GM10847 (cell line): ENCODE measurements around the gene HLCS.

ENCODE experiments used
- POLR2A ChIP-seq: IDR thresholded peaks from 2 replicates; pipeline ENCODE4 v1.6.1; 2011; ENCODE audit not compliant: insufficient read length; ENCODE audit errors: extremely low read depth

The HLCS gene

DNA sequence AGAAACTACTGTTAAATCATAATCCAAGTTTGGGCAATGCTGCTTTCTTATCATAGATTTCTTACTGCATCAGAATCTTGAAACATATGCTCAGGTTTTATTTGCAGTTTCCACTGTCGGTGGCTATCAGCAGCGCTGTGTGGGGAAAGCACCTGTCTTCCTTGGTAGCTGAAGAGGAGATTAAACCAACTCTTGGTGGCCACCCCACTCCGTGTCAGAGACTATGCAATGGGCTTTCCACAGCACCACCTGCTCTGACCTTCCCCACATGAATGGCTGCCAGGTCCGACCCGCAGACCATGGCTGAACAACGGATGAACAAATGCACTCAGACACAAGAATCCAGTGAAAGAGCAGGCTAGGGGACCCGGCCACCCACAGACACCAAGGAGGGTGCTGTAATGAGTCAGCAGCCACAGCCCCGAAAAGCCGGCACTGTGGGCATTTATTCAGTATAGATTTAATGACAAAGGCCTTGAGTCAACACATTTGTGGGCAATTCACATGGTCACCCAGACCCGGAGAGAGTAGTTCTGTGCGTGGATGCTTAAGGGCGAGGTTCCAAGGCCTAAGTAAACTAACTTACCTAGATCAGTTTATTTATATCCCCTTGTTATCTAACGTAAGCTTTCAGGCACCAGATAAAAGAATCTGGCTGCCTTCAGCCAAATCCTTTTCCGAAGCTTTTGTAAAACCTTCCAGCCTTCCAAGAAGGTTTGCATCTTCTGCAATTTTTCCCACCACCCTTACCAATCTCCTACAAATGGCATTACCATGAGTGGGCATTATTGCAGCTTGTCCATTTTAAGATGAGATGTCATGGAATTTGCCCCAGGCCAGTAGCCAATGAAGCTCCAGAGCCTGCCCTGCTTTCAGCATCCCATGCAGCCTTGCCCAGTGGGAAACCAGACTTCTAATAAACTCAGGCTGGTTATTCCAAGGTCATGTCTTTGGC is 82.7 kb downstream of the HLCS start:
- TF ChIP-seq POLR2A = no peak

DNA sequence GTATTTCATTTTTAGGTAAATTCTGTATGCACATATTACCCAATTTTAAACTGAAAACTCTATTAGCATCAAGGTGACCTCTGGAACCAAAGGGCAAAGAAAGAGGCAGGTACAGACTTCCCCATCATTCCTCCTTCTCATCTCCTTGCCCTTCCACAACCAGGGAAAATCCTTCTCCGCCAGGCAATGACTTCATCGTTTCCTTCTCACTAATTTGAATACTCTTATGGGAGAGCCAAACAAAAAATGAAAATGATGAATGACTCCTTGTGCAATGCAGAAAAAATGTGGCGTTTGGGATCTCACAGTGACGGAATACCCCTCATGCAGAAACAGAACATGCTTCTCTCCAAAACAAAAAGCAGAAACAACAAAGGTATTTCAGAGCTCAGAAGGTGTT is 83.7 kb downstream of the HLCS start:
- no peak for TF ChIP-seq POLR2A

DNA sequence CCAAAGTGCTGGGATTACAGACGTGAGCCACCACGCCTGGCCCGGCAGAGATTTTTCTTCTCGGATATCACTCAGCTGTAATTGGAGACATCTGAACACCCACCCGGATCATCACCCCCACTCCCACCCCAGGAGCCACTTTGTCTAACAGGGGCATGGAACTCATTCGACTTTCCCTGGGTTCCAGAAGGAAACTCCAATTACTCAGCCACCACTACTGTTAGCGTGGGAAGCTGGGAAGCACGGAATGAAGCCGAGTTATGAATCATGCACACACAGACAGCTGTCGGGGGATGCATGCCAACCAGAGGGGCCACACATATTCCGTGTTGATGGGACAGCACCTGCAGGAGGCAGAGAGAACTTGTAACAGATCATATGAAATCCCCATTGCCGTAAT is 85.2 kb downstream of the HLCS start:
- no peak for TF ChIP-seq POLR2A

DNA sequence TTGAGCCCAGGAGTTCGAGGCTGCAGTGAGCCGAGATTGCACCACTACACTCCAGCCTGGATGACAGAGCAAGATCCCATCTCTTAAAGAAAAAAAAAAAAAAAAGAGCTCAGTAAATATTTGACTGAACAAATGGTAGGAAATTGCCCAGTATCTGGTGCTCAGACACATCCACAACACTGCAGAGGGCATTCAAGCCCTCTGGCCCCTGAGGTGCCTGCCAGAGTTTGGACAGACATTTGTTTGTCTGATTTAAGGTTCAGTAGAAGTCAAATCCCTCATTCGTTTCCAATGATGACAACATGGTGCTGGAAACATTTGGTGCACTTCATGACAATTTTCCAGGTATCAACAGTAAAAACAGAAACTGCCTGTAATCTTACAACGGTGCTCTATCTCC is 86.6 kb downstream of the HLCS start:
- TF ChIP-seq POLR2A = no peak

DNA sequence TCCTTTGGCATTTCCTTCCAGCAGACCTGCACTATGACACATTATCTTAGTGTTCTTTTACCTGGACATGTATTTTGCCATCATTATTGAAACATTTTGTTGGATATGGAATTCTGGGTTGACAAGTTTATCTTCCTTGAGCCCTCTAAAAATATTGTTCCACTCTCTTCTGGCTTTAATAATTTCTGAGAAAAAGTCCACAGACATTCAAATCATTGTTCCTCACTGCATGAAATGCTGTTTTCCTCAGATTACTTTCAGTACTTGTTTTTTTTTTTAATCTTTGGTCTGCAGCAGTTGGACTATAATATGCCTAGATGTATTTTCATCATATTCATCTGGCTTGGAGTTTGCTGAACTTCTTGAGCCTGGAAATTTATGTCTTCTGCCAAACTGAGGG is 88.7 kb downstream of the HLCS start:
- TF ChIP-seq POLR2A = no peak

DNA sequence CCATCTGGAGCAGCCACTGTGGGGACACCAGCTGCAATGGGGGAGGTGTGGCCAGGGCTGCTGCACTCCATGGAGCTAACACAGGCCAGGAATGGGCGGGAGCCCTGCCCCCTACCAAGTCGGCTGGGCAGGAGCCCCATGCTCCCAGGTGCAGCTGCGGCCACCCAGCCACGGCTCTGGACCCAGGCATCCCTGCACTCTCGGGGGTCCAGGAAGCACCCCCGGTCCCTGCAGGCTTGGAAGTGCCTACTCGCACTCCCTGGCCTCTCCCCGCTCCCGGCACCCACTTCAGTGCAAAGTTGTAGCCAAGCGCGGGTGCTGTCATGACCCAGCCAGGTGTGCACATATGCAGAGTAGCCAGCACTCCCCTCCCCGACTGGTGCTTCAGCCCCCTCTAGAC is 91.8 kb downstream of the HLCS start:
- no peak for TF ChIP-seq POLR2A

DNA sequence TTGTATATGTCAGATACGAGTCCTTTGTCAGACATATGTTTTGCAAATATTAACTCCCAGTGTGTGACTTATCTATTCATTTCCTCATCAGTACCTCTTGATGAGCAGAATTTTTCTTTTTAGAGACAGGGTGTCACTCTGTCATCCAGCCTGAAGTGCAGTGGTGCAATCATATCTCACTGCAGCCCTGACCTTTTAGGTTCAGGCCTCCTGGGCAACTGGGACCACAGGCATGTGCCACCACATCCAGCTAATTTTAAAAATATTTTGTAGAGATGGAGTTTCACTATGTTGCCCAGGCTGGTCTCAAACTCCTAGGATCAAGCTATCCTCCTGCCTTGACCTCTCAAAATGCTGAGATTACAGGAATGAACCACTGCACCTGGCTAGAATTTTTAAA is 93.0 kb downstream of the HLCS start:
- no peak for TF ChIP-seq POLR2A

DNA sequence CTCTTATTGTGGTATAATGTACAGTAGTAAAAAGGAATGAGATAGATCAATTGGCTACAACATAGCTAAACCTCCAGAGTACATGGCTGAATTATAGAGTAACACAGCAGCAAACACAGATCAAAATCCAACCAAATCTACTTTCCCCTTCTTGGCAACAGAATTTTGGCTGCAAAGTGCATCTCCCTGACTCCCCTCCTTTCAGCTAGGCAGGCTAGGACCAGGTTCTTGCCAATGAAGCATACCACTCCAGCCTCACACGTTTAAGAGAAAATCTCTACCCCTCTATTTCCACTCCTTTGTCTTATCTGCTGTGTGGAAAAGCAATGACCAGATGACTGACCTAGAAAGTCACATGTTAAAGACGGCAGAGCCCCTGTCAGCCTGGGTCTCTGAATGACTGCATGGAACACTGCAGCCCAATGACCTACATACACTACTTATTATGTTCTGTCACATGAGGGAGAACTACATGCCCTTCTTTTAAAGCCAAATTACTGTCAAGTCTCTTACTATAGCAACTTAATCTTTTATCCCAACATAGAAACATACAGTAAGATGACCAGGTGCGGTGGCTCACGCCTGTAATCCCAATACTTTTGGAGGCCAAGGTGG is 99.1 kb downstream of the HLCS start:
- no peak for TF ChIP-seq POLR2A

DNA sequence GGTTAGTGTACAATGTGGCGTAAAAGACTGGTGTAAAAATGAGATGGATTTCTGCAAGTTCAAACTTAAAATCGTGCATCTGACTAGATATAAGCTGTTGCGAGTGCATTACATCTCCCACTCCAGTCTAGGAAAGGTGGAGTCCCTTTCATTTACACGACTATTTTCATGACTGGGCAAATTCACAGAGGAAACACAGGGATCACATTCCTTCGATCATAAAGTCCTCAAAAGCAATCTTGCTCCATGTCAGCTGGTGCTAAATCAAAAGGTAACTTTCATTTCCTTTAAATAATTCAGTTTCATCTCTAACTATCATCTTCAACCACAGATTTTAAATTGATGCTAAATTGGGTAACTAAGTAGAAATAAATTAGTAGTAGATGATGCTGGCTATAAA is 100.0 kb downstream of the HLCS start:
- no peak for TF ChIP-seq POLR2A

DNA sequence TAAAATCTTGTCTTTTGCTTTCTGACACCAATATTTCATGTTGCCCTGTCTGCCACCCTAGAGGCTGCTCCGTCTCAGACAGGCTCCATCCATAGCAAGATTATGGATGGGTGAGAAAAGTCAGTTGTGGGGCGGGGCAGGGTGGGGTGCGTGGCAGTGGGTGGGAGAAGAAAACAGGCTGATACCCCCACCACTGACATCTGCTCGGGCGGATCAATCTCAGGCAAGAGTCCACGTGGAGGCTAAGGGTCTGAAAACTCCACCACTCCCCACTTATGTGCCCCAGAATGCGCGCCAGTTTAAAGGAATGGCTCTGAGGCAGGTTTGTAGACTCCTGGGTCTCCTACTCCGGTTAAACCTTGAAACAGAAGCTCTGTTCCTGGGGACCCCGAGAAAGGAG is 101.5 kb downstream of the HLCS start:
- TF ChIP-seq POLR2A = no peak

DNA sequence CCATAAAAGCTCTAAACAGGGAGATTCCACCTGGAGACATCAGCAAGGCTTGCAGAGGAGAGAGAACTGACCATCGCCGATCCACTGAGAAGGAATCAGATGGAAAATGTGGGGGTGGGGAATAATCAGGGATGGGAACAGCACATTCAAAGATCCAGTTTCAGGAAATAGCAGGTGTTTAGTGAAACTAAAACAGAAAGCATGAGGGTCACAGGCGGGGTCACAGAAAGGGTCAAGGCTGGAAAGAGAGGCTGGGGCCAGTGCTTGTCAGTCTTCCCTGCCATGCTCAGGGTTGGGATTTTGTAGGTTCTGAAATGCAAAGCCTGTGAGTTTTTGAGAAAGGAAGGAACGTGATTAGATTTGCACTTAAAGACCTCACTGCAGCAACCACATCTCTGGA is 103.2 kb downstream of the HLCS start:
- TF ChIP-seq POLR2A = no peak

DNA sequence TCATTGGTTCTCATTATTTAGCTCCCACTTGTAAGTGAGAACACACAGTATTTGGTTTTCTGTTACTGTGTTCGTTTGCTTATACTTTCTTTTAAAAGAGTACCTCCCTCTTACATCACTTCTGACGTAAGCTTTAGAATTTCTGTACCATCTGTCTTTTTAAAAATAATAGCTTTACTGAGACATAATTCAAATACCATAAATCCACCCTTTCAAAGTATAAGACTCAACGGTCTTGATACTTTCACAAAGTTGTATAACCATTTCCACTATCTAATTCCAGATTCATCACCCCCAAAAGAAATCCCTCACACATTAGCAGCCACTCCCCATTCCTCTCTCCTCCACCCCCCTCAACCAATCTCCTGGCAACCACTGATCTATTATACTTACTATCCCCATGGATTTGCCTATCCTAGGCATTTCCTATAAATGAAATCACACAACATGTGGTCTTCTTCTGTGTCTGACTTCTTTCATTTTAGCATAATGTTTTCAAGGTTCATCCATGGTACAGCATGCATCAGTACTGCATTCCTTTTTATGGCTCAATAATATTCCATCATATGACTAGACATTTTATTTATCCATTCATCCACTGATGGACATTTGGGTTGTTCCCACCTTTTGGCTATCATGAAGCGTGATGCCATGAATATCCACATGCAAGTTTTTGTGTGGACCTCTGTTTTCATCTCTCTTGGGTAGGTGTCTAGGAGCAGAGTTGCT is 104.7 kb downstream of the HLCS start:
- no peak for TF ChIP-seq POLR2A

DNA sequence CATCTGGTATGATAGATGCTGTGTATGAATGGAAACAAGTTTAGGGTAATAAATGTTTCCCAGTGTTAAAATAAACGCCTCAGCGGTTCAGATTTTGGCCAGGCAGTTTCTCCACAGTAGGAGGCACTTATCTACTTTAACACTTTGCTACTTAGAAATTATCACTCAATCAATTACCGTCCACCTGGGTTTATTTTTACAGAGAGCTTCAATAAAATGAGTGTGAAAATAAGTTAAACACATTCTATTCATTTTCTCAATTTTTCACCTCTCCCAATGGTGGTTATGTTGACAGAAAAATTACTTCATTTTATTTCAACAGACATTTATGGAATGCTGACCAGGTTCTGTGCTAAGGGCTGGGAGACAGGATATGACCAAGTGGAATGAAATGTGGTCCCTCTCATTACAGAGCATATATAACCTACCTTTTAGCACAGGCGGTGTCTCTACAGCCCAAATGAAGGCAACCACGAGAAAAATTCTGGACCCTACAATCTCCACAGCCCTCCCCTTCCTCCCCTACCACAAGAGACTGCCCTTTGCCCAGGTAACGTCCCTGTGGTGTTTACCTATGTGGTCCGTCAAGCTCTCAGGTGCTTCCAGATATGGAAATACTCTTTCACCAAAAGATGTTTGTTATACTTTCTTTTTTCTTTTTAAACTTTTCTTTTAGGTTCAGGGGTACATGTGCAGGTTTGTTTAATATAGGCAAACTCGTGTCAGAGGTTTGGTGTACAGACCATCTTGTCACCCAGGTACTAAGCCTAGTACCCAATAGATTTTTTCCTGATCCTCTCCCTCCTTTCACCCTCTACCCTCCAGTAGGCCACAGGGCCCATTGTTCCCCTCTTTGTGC is 105.5 kb downstream of the HLCS start:
- no peak for TF ChIP-seq POLR2A

DNA sequence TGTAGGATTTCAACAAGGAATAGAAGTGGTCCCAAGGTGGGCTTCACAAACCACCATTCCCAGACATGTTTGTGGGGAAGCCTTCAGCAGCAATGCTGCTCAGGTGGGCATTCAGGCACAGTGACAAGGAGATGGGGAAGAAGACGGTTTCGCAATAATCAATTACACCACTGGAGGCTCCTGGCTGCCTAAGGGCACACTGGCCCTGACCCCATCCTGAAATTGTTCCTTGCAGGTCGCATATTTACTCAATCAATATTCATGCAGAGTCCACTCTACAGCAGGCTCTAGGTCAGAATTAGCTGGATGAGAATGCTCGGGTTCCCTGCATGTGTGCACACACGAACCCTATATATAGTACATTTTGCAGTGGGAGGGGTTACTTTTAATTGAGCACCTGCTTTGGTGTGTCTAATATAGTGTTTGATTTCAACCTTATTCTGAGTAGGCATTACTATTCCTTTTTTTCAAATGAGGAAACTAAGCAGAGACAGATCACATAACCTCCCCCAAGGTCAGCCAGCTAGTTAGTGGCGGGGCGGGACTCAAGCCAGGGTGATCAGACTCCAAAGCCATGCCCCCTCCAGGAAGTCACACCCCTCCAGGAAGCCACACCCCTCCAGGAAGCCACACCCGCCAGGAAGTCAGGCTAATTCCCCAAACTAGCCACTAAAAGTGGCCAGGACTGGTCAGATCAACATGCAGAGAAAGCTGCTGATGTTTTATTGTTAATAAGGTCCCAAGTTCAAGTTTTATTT is 106.5 kb downstream of the HLCS start:
- TF ChIP-seq POLR2A = no peak

DNA sequence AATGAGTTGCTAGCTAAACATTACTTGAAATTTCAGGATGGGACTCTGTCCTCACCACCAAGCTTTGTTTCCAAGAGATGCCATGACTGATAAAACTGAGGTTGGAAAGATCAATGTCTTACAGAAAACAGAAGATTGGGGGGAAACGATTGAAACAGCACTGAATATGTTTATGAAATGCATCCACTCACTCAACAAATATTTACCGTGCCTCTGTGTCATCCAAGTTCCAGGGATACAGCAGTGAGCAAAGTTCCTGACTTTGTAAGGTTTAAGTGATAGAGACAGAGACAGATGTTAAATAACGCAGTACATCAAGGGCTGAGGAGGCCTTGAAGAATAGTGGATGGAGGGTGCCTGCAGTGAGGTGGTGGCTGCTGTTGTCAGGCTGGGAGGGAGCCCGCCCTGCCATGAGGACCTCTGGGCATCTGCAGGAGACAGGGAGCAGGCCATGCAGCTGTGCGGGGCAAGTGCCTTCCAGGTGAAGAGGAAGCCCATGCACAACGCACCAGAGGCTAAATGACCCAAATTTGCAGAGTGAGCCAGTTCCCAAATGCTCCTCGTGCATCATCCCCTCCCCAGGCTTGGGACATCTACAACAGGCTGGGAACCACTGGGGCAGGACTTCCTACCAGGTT is 108.0 kb downstream of the HLCS start:
- no peak for TF ChIP-seq POLR2A
